Thymus (tissue), 2 donors: Measurements from ENCODE around the gene PSMA7. TPM values are rescaled to one million over a fixed set of nuclear protein-coding genes. Genes with fewer than 3 reads are reported as not detected.

ENCODE experiments used
- polyA plus RNA-seq: library from polyadenylated mRNA; stranded (reverse); fragments of 200-250 nt; gene quantifications from one replicate; pipeline ENCODE4 v1.2.3, GENCODE V29; 2013
- total RNA-seq: library from RNA; stranded (reverse); fragments of 120-200 nt; gene quantifications from one replicate; pipeline ENCODE4 v1.2.4, GENCODE V29; 2013
- donor health status: healthy.

Gene PSMA7
- total and polyA plus RNA-seq, 2 donors: 264 to 362 TPM

Other genes starting within 250 kb of the PSMA7 start
- 3.4 TPM for gene TAF4, start 77.5 kb downstream of the PSMA7 start, total RNA-seq
- gene TAF4, start 77.5 kb downstream of the PSMA7 start, polyA plus RNA-seq: 12.0 TPM
- 29.9 TPM for gene LSM14B, start 20.9 kb downstream of the PSMA7 start, total RNA-seq
- gene LSM14B, start 20.9 kb downstream of the PSMA7 start, polyA plus RNA-seq: 23.1 TPM
- 6.2 TPM for gene SS18L1, start 375 bp upstream of the PSMA7 start, total RNA-seq
- 22.3 TPM for gene SS18L1, start 375 bp upstream of the PSMA7 start, polyA plus RNA-seq
- gene MTG2, start 39.6 kb upstream of the PSMA7 start, total RNA-seq: 24.8 TPM
- gene MTG2, start 39.6 kb upstream of the PSMA7 start, polyA plus RNA-seq: 47.2 TPM
- not detected for gene HRH3, start 76.9 kb upstream of the PSMA7 start, total RNA-seq
- 0.05 TPM for gene HRH3, start 76.9 kb upstream of the PSMA7 start, polyA plus RNA-seq
- gene OSBPL2, start 95.1 kb upstream of the PSMA7 start, total RNA-seq: 17.4 TPM
- 27.4 TPM for gene OSBPL2, start 95.1 kb upstream of the PSMA7 start, polyA plus RNA-seq
- gene ADRM1, start 159.6 kb upstream of the PSMA7 start, total RNA-seq: 80.9 TPM
- gene ADRM1, start 159.6 kb upstream of the PSMA7 start, polyA plus RNA-seq: 71.5 TPM
- 12.8 TPM for gene LAMA5, start 223.9 kb upstream of the PSMA7 start, total RNA-seq
- 155 TPM for gene LAMA5, start 223.9 kb upstream of the PSMA7 start, polyA plus RNA-seq
- gene RPS21, start 243.7 kb upstream of the PSMA7 start, total RNA-seq: 1,987 TPM
- gene RPS21, start 243.7 kb upstream of the PSMA7 start, polyA plus RNA-seq: 6,072 TPM